AG10803 (cell line): Measurements from ENCODE around the gene LRRC45.

Experiments used
- DNase-seq: peaks from one replicate; pipeline ENCODE4 v3.0.0; 2010; ENCODE audit warnings: low read depth
- H3K4me3 ChIP-seq: 2 replicates; pipeline ENCODE4 v1.5.1; 2011; ENCODE audit warnings: mild to moderate bottlenecking, low read length, control low read depth
- TF ChIP-seq, protein P1 (sequence below): conservative IDR thresholded peaks from 2 replicates; pipeline ENCODE4 v1.5.1; 2011; ENCODE audit warnings: mild to moderate bottlenecking, low read length, control low read depth, inconsistent platforms

Gene LRRC45

DNA sequence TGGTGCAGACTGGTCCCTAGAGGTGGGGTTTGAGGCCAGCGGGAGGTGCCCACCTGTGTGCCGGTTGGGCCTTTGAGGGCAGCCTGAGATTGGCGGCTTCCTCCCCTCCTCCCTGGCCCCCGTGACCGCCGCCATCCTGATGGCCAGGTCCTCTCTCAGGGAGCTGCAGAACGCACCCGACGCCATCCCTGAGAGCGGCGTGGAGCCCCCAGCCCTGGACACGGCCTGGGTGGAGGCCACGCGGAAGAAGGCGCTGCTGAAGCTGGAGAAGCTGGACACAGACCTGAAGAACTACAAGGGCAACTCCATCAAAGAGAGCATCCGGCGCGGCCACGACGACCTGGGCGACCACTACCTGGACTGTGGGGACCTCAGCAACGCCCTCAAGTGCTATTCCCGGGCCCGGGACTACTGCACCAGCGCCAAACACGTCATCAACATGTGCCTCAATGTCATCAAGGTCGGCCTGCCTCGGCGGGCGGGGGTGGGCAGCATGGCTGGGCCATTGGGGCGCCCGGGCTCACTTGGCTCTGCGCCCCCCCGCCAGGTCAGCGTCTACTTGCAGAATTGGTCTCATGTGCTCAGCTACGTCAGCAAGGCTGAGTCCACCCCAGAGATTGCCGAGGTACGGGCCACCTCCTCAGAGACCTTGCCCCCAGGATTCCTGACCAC lies 31.4 kb downstream of the LRRC45 start:
- DNase-seq, result no peak
- no peak overlapping the region for H3K4me3 ChIP-seq
- TF ChIP-seq, protein P1, sequence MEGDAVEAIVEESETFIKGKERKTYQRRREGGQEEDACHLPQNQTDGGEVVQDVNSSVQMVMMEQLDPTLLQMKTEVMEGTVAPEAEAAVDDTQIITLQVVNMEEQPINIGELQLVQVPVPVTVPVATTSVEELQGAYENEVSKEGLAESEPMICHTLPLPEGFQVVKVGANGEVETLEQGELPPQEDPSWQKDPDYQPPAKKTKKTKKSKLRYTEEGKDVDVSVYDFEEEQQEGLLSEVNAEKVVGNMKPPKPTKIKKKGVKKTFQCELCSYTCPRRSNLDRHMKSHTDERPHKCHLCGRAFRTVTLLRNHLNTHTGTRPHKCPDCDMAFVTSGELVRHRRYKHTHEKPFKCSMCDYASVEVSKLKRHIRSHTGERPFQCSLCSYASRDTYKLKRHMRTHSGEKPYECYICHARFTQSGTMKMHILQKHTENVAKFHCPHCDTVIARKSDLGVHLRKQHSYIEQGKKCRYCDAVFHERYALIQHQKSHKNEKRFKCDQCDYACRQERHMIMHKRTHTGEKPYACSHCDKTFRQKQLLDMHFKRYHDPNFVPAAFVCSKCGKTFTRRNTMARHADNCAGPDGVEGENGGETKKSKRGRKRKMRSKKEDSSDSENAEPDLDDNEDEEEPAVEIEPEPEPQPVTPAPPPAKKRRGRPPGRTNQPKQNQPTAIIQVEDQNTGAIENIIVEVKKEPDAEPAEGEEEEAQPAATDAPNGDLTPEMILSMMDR, result no peak

DNA sequence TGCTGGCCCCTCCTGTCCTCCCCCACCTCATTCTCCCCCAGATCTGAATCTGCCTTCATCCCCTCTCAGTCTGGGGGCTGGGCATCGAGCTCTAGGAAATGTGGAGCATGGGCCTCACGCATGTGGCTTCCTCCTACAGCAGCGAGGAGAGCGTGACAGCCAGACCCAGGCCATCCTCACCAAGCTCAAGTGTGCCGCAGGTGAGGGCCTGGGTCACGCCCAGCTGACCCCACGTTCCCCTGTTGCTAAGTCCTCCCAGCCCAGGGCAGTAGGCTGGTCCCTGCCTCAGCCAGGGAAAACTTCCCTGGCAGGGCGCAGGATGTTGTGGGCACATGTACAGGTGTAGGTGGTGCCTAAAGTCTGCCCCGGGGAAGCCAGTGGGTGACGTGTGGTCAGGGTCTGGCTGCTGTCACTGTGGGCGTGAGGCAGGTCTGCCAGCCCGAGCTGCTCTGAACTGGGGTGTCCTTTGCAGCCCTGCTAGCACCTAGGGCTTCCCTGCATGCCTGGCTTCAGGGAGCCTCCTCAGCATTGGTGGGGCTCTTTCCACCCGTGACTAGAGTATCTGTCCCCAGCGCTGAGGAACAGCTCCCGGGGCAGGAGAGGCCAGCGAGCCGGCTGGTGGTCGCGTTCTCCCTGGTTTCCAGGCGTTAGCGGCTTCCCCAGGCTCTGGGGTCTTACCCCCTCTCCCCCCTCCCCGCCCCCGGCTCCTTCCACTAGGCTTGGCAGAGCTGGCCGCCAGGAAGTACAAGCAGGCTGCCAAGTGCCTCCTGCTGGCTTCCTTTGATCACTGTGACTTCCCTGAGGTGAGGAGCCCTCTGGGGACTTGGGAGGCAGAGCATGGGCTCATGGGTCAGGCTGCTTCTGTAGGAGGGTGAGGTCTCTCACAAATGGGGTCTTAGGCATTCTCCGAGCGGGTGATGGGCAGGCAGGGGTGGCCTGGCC lies 32.2 kb downstream of the LRRC45 start:
- H3K4me3 ChIP-seq, result no peak overlapping the region
- TF ChIP-seq, protein P1, result no peak
- no peak for DNase-seq

DNA sequence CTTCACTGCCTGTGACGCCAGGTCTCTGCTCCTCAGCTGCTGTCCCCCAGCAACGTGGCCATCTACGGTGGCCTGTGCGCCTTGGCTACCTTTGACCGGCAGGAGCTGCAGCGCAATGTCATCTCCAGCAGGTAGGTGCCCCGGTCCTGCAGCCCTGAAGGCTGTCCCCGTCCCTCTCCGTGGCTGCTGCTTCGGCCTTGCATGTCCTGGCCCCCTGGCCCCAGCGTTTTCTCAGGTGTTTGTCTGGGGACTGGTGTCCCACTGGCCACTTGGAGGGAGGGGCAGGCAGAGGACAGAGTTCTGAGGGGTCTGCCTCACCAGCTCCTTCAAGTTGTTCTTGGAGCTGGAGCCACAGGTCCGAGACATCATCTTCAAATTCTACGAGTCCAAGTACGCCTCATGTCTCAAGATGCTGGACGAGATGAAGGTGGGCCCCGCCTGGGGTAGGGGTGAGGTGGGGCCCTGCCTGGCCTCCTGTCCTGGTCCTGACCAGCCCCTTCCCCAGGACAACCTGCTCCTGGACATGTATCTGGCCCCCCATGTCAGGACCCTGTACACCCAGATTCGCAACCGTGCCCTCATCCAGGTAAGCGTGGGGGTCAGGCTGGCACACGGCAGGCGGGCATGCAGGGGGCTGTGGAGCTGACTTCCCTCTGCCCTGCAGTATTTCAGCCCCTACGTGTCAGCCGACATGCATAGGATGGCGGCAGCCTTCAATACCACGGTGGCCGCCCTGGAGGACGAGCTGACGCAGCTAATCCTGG lies 33.0 kb downstream of the LRRC45 start:
- DNase-seq, result no peak
- no peak overlapping the region for H3K4me3 ChIP-seq
- TF ChIP-seq, protein P1, result no peak

DNA sequence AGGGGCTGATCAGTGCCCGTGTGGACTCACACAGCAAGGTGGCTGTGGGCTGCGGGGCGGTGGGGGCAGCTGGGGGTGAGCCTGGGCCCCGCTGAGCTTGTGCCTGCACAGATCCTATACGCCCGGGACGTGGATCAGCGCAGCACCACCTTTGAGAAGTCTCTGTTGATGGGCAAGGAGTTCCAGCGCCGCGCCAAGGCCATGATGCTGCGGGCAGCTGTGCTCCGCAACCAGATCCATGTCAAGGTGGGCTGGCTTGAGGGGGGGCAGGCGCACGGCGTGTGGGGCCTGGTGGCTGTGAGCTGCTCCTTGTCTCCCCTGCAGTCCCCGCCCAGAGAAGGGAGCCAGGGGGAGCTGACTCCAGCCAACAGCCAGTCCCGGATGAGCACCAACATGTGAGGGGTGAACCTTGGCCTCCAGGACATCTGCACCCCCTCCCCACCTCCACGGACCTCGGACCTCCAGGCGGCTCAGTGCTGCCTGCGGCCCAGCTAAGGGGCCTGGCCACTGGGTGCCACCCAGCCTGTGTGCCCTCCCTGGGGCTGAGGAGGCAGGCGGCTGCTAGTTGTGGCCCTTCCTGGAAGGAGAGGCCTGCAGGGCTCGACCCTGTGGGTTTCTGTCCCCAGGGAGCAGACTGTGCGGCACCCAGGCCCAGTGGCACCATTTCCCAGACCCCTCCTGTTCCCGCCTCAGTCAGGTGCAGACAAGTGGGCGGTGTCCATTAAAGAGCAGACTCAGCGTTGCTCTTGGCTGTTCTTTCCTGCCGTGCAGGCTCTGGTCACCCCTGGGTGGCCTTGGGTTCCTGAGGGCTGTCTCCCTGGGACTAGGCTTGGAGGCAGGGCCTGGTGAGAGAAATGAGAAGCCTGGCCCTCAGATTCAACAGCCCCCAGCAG lies 33.9 kb downstream of the LRRC45 start:
- TF ChIP-seq, protein P1, result no peak
- DNase-seq, result no peak

DNA sequence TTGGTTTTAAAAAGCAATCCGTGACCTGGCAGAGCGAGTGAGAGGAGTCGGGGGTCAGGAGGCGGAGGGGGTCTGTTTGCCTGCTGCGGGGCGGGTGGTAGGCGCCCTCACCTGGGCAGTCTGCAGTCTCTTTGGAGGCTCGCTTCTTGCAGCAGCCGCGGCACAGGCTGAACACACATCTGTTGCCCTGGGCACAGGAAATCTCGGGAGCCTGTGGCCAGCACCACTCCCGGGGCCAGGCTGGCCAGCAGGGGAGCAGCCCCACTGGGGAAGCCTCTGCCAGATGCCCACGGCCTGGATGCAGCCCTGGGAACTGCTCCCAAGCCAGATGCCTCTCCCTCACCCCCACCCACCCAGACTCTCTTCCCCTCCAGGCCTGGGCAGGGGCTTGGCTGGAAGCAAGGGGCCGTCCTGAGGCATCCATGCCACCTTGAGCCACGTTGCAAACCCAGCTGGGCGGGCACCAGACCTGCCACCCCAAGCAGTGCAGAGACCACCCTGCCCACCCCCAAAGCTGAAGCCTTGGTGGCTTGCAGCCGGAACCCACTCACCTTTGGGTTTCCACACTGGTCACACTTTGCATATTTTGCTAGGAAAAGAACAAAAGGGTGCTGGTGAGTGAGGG lies 35.2 kb downstream of the LRRC45 start:
- H3K4me3 ChIP-seq, result no peak overlapping the region
- no peak for DNase-seq
- TF ChIP-seq, protein P1, result no peak

More for the DNA sequence above, 33.9 kb downstream of the LRRC45 start:
- no peak overlapping the region for H3K4me3 ChIP-seq

DNA sequence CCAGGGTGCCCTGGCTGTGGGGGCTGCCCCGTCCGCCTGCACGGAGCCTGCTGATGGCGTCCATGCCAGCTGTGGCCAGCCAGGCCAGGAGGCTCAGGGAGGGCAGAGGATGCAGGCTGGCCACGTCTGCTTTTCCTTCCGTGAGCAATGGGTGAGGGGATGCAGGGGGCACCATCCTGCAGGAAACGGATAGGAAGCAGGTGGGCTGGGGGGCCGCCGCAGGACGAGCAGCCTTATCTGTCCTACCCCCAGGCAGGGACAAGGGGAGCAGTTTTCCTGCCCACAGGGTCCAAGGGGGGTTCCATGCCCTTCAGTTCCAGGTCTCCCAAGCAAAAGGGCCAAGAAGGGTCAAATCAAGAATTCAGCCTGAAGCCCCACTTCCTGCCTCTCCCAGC lies 35.7 kb downstream of the LRRC45 start:
- no peak for DNase-seq
- TF ChIP-seq, protein P1, result no peak
- no peak overlapping the region for H3K4me3 ChIP-seq
